Tibial nerve (tissue), 4 donors: Measurements from ENCODE around the gene PLCB4. TPM values are rescaled to one million over a fixed set of nuclear protein-coding genes. Genes with fewer than 3 reads are reported as not detected.
A peak's percentile ranks its signal among the peaks of the same experiment; 100 is the strongest.

Experiments used
- DNase-seq, 2 donors: peaks; one replicate each; pipeline ENCODE4 v3.0.0-alpha.2; 2019; ENCODE audit warnings: low spot score in 2 of 2
- H3K27ac ChIP-seq, 4 donors: fragments of 200-600 bp; sonication (generic) in 3 of 4; one replicate each; pipeline ENCODE4 v1.5.1; 2017 to 2019; ENCODE audit warnings: mild to moderate bottlenecking in 1 of 4
- H3K27me3 ChIP-seq, 2 donors: fragments of 200-600 bp; sonication (generic) in 1 of 2; one replicate each; pipeline versions ENCODE4 v1.5.1 to v1.6.0; 2017 to 2019
- H3K36me3 ChIP-seq, 3 donors: fragments of 200-600 bp; sonication (generic); one replicate each; pipeline ENCODE4 v1.5.1; 2018 to 2019
- H3K4me1 ChIP-seq, 4 donors: fragments of 200-600 bp; sonication (generic) in 3 of 4; one replicate each; pipeline ENCODE4 v1.5.1; 2017 to 2019
- H3K4me3 ChIP-seq, 4 donors: fragments of 200-600 bp; sonication (generic) in 3 of 4; one replicate each; pipeline ENCODE4 v1.5.1; 2017 to 2019; ENCODE audit warnings: mild to moderate bottlenecking in 1 of 4, moderate library complexity in 1 of 4
- H3K9me3 ChIP-seq, 4 donors: fragments of 200-600 bp; sonication (generic) in 3 of 4; one replicate each; pipeline ENCODE4 v1.5.1; 2017 to 2019
- EP300 ChIP-seq, 2 donors: sonication (generic); formaldehyde crosslinking; IDR thresholded peaks; one replicate each; pipeline ENCODE4 v1.6.1; 2017; ENCODE audit warnings: antibody characterized with exemption in 2 of 2, mild to moderate bottlenecking in 1 of 2
- POLR2A ChIP-seq, 2 donors: fragments of 450-650 bp; IDR thresholded peaks; one replicate each; pipeline ENCODE4 v1.6.1; 2017; ENCODE audit warnings: antibody characterized with exemption in 2 of 2, mild to moderate bottlenecking in 2 of 2, moderate library complexity in 2 of 2
- WGBS, 2 donors: methylation state at CpG; one replicate each; pipeline ENCODE4 v1.1.5; 2018; 5-methylcytosine and 5-hydroxymethylcytosine counted together
- total RNA-seq, 4 donors: library from RNA; depleted of rRNA; stranded (reverse); fragments of >200 nt; gene quantifications; one replicate each; pipeline ENCODE4 v1.1.0, GENCODE V29; 2016
- TF ChIP-seq, protein P1 (sequence below), 5 experiments: fragments of 200-600 bp in 3 of 5; fragments of 450-650 bp in 2 of 5; sonication (generic) in 3 of 5; IDR thresholded peaks; one replicate each; pipeline ENCODE4 v1.5.1; 2016 to 2019; ENCODE audit warnings: antibody characterized with exemption in 5 of 5, mild to moderate bottlenecking in 3 of 5, moderate library complexity in 2 of 5

Gene PLCB4
- total RNA-seq, 4 donors from 2014 or later, result 35.7 to 52.9 (median 40.1) TPM

DNA sequence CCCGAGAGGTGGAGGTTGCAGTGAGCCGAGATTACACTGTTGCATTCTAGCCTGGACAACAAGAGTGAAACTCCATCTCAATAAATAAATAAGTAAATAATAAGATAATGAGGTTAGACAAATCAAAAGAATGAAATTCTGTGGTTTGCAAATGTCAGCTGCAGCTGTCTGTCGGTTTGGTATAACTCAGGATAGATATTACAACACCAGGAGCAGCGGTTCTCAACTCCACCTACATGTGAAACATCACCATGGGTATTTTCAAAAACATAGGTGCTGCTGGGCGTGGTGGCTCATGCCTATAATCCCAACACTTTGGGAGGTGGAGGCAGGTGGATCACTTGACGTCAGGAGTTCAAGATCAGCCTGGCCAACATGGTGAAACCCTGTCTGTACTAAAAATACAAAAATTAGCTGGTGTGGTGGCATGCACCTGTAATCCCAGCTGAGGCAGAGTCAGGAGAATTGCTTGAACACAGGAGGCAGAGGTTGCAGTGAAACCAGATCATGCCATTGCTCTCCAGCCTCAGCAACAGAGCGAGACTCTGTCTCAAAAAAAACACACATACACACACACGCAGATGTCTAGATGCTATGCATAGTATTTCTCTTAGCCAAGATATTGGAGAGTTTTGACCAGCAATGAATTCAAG lies 319.4 kb downstream of the PLCB4 start:
- TF ChIP-seq, protein P1, sequence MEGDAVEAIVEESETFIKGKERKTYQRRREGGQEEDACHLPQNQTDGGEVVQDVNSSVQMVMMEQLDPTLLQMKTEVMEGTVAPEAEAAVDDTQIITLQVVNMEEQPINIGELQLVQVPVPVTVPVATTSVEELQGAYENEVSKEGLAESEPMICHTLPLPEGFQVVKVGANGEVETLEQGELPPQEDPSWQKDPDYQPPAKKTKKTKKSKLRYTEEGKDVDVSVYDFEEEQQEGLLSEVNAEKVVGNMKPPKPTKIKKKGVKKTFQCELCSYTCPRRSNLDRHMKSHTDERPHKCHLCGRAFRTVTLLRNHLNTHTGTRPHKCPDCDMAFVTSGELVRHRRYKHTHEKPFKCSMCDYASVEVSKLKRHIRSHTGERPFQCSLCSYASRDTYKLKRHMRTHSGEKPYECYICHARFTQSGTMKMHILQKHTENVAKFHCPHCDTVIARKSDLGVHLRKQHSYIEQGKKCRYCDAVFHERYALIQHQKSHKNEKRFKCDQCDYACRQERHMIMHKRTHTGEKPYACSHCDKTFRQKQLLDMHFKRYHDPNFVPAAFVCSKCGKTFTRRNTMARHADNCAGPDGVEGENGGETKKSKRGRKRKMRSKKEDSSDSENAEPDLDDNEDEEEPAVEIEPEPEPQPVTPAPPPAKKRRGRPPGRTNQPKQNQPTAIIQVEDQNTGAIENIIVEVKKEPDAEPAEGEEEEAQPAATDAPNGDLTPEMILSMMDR (IDR thresholded peaks at IDR 0.05), result no peak
- TF ChIP-seq POLR2A (IDR thresholded peaks at IDR 0.05), result no peak
- no peak for TF ChIP-seq EP300 (IDR thresholded peaks at IDR 0.05)
- H3K36me3 ChIP-seq, result peaks cover 0 to 24% (median 0%) of the 10 kb centered on the region in 3 donors
- H3K27ac ChIP-seq, result no peak overlapping the region
- no peak overlapping the region for H3K4me3 ChIP-seq
- H3K27me3 ChIP-seq, result no peaks in the 10 kb centered on the region
- peaks cover 0 to 37% (median 0%) of the 10 kb centered on the region in 4 donors for H3K4me1 ChIP-seq
- H3K9me3 ChIP-seq, result no peaks in the 10 kb centered on the region
- no peak for DNase-seq
- 90 to 95% methylated on average over 8 of the region's 8 CpGs for WGBS, 2 donors

DNA sequence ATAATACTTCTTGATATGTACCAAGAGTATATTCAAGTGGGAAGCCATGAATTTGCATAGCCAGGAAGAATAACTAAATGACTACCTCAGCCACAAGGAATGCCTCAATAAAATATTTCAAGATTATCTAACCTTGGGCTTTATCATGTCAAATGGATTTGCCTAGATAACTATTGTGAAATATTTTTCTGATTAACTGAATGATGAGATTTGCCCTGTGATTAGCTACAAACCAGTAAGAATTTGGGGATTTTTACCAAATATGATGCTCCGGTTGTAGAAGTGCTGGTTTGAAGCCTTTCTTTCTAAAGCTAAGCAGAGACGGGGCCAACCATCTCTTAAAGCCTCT lies 319.9 kb downstream of the PLCB4 start:
- WGBS, 2 donors, result 90% methylated on average over 2 of the region's 2 CpGs
- no peaks in the 10 kb centered on the region for H3K27me3 ChIP-seq
- H3K4me1 ChIP-seq, result peaks cover 0 to 42% (median 0%) of the 10 kb centered on the region in 4 donors
- TF ChIP-seq, protein P1 (IDR thresholded peaks at IDR 0.05), result no peak
- no peak for TF ChIP-seq EP300 (IDR thresholded peaks at IDR 0.05)
- TF ChIP-seq POLR2A (IDR thresholded peaks at IDR 0.05), result no peak
- H3K36me3 ChIP-seq, result peaks cover 0 to 23% (median 0%) of the 10 kb centered on the region in 3 donors
- H3K4me3 ChIP-seq, result no peak overlapping the region
- H3K9me3 ChIP-seq, result no peaks in the 10 kb centered on the region
- DNase-seq, result no peak
- no peak overlapping the region for H3K27ac ChIP-seq

DNA sequence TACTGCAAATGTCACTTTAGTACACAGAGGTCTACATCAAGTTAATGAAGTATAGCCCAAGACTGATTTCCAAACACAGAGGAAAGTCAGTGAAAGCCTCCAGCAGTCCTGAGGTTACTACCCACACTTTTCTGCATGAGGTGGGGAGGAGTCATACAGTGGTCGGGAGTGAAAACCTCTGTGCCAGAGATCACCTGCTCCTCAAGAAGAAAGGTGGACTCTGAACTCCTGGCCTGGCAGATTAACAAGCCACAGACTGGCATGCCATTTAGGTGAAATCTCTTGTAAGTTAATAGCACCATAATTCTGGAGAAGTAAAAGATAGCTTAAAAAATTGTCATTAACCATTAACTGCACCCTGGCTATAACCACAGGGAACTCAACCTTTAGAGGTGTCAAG lies 320.5 kb downstream of the PLCB4 start:
- Histone ChIP-seq H3K4me3 (no peak overlapping the region), H3K36me3 (peaks cover 0 to 17% (median 0%) of the 10 kb centered on the region in 3 donors), H3K27me3 (no peaks in the 10 kb centered on the region), H3K27ac (no peak overlapping the region), H3K4me1 (peaks cover 0 to 42% (median 0%) of the 10 kb centered on the region in 4 donors), H3K9me3 (no peaks in the 10 kb centered on the region)
- no peak for TF ChIP-seq POLR2A (IDR thresholded peaks at IDR 0.05)
- TF ChIP-seq, protein P1 (IDR thresholded peaks at IDR 0.05), result no peak
- no peak for TF ChIP-seq EP300 (IDR thresholded peaks at IDR 0.05)
- WGBS, 2 donors, result 80 to 93% methylated on average over 1 of the region's 1 CpG
- DNase-seq, result no peak

DNA sequence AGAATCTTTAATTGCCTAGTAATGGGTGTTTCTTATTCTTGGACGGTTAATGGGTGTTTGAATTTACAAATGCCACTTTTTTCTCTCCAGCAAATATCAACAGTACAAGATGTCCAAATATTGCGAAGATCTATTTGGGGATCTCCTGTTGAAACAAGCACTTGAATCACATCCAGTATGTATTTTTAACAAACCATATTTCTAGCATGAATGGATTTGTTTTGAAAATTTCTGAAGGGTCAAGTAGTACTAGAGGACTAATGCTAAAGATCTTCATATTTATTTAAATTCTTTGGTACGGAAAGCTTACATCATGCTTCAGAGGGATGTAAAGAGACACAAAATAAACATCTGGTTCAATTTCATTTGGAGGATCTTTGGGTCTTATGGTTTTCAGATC lies 321.6 kb downstream of the PLCB4 start:
- 57 to 69% methylated on average over 3 of the region's 3 CpGs for WGBS, 2 donors
- Histone ChIP-seq H3K4me3 (no peak overlapping the region), H3K27ac (no peak overlapping the region), H3K27me3 (no peaks in the 10 kb centered on the region), H3K36me3 (peaks cover 0 to 7% (median 0%) of the 10 kb centered on the region in 3 donors), H3K9me3 (no peaks in the 10 kb centered on the region), H3K4me1 (peaks cover 0 to 42% (median 0%) of the 10 kb centered on the region in 4 donors)
- DNase-seq, result no peak
- TF ChIP-seq EP300 (IDR thresholded peaks at IDR 0.05), result no peak
- TF ChIP-seq POLR2A (IDR thresholded peaks at IDR 0.05), result no peak
- TF ChIP-seq, protein P1 (IDR thresholded peaks at IDR 0.05), result no peak

DNA sequence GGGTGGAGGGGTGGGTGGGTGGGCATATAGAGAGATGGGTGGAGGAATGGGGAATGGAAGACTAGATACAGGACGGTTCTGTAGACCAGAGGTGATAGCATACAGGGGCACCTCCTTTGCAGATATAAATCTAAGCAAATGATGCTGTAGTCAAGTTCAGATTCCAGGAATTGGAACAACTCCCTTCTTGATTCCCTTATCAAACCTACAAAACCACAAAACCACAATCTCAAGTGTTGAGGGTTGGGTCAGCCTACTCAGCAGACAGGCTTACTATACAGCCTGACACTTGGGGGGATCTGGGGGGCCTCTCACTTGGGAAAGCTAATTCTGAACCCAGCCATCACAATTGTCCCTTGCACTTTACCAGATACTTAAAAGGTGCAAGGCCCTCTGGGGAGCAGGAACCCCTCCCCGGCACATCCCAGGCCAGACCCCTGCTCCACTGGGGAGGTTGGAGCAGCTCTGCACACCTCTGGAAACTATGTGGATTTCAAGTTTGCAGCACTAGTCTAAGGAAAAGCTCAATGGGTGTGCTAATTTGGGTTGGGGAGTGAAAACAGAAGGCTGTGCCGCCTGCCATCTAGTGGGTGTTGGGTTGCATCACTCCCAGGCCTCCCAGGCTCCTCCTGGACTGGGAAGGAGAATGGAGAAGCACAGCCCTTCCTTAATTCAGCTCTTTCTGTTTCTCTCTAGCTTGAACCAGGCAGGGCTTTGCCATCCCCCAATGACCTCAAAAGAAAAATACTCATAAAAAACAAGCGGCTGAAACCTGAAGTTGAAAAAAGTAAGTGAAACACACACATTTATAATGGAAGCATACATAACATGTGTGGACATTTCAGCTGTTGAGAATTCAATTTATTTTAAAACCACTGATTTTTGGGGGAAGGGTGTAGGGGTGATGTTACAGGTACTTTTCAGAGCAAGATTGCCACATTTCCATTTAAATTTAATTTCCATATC lies 324.3 kb downstream of the PLCB4 start:
- peak; percentile 29 to 53 for DNase-seq
- 24 to 34% methylated on average over 4 of the region's 4 CpGs for WGBS, 2 donors
- Histone ChIP-seq H3K4me3 (no peak overlapping the region), H3K27me3 (no peaks in the 10 kb centered on the region), H3K27ac (no peak overlapping the region), H3K4me1 (peaks cover 0 to 42% (median 0%) of the 10 kb centered on the region in 4 donors), H3K36me3 (peaks cover 0 to 6% (median 0%) of the 10 kb centered on the region in 3 donors), H3K9me3 (no peaks in the 10 kb centered on the region)
- TF ChIP-seq EP300 (IDR thresholded peaks at IDR 0.05), result peak in 1 of 2 donors; percentile 24
- TF ChIP-seq, protein P1 (IDR thresholded peaks at IDR 0.05), result peak; percentile 60 to 83 (median 71)
- TF ChIP-seq POLR2A (IDR thresholded peaks at IDR 0.05), result no peak
